ENCODE results near the gene SLC10A6. TPM values are rescaled to one million over a fixed set of nuclear protein-coding genes. Genes with fewer than 3 reads are reported as not detected.
A peak's percentile ranks its signal among the peaks of the same experiment; 100 is the strongest.

The SLC10A6 gene
- total and polyA plus RNA-seq, 12 donors: 0.11 to 0.96 (median 0.42) TPM; not detected in 3

DNA sequence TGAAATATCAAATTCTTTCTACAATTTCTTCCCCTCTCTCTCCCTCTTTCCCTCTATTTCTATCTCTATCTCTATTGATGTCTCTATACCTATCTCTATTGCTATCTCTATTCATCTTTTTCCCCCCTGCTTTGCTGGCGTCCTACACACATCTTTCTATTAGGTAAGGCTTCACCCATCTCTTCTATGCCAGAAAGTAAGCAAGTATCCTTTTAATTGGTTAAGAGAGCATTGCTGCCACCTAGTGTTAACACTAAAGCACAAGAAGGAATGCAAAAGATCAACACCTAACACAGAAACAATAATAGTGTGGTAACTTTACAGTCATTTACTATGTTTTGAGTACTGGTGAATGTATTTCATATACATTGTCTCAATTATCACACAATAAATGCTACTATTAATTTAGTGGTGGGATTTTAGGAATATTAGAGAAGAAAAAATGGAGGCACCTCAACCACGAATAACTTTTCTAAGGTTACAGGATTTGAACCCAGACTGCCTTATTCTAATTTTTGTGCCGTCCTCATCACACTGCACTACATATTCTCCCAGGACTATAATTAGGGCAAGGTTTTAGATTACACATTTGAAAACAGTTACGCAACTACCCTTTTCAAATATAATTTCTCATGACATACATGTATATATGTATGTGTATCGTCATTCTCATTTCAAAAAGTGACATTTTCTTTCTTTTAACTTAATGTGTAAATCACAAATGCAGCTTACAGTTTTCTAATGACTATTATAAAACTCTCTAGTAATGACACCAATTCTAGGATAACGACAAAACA is 46.7 kb upstream of the SLC10A6 start:
- Histone ChIP-seq H3K4me3 (no peak overlapping the region), H3K27me3 (no peaks in the 10 kb centered on the region), H3K9me3 (replicated peaks in 1 of 3) (no peaks in the 10 kb centered on the region), H3K4me1 (replicated peaks in 1 of 2) (peaks cover 3 to 15% of the 10 kb centered on the region in 2 donors), H3K27ac (peak overlapping the region in 1 of 5 donors; percentile 14), H3K36me3 (replicated peaks in 1 of 2) (no peaks in the 10 kb centered on the region)
- peak in 4 of 7 donors; percentile 21 to 42 (median 25) for DNase-seq
- 66 to 71% (median 68%) methylated on average over 6 of the region's 6 CpGs for WGBS, 4 donors
- intact Hi-C loops (cut with DNase I): no loop called here
- no peak for TF ChIP-seq POLR2A (IDR thresholded peaks at IDR 0.05)
- TF ChIP-seq, protein P1, sequence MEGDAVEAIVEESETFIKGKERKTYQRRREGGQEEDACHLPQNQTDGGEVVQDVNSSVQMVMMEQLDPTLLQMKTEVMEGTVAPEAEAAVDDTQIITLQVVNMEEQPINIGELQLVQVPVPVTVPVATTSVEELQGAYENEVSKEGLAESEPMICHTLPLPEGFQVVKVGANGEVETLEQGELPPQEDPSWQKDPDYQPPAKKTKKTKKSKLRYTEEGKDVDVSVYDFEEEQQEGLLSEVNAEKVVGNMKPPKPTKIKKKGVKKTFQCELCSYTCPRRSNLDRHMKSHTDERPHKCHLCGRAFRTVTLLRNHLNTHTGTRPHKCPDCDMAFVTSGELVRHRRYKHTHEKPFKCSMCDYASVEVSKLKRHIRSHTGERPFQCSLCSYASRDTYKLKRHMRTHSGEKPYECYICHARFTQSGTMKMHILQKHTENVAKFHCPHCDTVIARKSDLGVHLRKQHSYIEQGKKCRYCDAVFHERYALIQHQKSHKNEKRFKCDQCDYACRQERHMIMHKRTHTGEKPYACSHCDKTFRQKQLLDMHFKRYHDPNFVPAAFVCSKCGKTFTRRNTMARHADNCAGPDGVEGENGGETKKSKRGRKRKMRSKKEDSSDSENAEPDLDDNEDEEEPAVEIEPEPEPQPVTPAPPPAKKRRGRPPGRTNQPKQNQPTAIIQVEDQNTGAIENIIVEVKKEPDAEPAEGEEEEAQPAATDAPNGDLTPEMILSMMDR (IDR thresholded peaks at IDR 0.05): peak; percentile 61 to 88 (median 78)

DNA sequence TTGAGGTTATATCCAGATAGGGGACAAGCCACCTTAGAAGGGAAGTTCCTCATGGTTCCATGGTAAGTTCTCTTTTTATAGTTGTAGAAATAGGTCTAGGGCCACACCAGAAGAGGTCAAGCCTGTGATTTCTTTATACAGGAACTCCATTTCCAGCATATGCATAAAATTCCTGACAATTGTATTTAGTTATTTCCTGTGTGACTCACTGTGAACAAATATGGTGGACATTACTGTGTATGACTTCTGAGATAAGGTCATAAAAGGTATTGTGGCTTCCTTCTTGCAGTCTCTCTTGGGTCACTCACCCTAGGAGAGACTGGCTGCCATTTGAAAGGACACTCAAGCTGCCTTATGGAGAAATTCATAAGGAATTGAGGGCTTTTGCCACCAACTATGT is 45.3 kb upstream of the SLC10A6 start:
- H3K4me1 ChIP-seq (replicated peaks in 1 of 2): peaks cover 3 to 15% of the 10 kb centered on the region in 2 donors
- intact Hi-C loops (cut with DNase I): loop anchor here in 1 of 2 donors (5.0 kb wide), 1 partner anchor 397 kb away; no protein-coding TSS in a partner anchor
- no peak for DNase-seq
- no peak for TF ChIP-seq POLR2A (IDR thresholded peaks at IDR 0.05)
- TF ChIP-seq, protein P1 (IDR thresholded peaks at IDR 0.05): no peak
- H3K9me3 ChIP-seq (replicated peaks in 1 of 3): no peaks in the 10 kb centered on the region
- H3K36me3 ChIP-seq (replicated peaks in 1 of 2): no peaks in the 10 kb centered on the region
- no peaks in the 10 kb centered on the region for H3K27me3 ChIP-seq
- no peak overlapping the region for H3K4me3 ChIP-seq
- no peak overlapping the region for H3K27ac ChIP-seq

DNA sequence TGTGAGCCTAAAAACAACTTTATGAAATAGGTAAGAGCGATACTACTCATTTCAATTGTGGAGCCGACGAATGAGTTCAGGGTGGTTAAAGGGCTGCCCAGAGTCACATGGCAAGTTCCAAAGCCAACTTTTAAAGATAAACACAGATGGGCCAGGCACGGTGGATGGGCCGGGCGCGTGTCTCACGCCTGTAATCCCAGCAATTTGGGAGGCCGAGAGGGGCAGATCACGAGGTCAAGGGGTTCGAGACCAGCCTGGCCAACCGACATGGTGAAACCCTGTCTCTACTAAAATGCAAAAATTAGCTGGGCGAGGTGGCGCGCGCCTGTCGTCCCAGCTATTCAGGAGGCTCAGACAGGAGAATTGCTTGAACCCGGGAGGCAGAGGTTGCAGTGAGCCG is 44.0 kb upstream of the SLC10A6 start:
- intact Hi-C loops (cut with DNase I): loop anchor here (2.0 to 5.0 kb wide), 2 partner anchors 394 to 396 kb away; no protein-coding TSS in a partner anchor
- no peak for DNase-seq
- no peak overlapping the region for H3K4me3 ChIP-seq
- TF ChIP-seq, protein P1 (IDR thresholded peaks at IDR 0.05): no peak
- no peak for TF ChIP-seq POLR2A (IDR thresholded peaks at IDR 0.05)
- no peaks in the 10 kb centered on the region for H3K27me3 ChIP-seq
- no peak overlapping the region for H3K27ac ChIP-seq
- no peaks in the 10 kb centered on the region for H3K9me3 ChIP-seq (replicated peaks in 1 of 3)
- 90 to 95% (median 93%) methylated on average over 19 of the region's 19 CpGs for WGBS, 4 donors
- H3K4me1 ChIP-seq (replicated peaks in 1 of 2): peaks cover 3 to 15% of the 10 kb centered on the region in 2 donors
- H3K36me3 ChIP-seq (replicated peaks in 1 of 2): no peaks in the 10 kb centered on the region

DNA sequence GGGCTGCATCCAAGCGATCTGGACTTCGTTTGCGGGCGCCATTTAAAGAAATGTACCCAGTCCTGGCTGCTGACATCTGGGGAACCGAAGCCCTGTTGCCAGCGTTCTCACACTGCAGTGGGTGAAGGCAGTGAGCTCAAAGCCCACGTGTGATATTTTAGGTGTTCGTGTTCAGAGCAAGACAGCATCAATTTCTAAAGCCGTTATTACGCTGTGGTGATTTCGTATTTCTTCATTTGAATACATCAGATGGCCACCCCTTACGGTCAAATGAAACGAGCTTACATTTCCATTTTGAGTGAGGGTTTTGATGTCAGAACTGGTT is 43.4 kb upstream of the SLC10A6 start:
- H3K4me1 ChIP-seq (replicated peaks in 1 of 2): peaks cover 3 to 15% of the 10 kb centered on the region in 2 donors
- H3K27ac ChIP-seq: peak overlapping the region in 3 of 5 donors; percentile 54 to 76 (median 74)
- no peaks in the 10 kb centered on the region for H3K36me3 ChIP-seq (replicated peaks in 1 of 2)
- intact Hi-C loops (cut with DNase I): loop anchor here (2.0 to 5.0 kb wide), 2 partner anchors 394 to 395 kb away; no protein-coding TSS in a partner anchor
- DNase-seq: no peak
- H3K4me3 ChIP-seq: peak overlapping the region in 3 of 4 donors; percentile 73 to 95 (median 86)
- WGBS, 4 donors: 12 to 18% (median 12%) methylated on average over 12 to 13 of the region's 13 CpGs
- H3K9me3 ChIP-seq (replicated peaks in 1 of 3): no peaks in the 10 kb centered on the region
- TF ChIP-seq, protein P1 (IDR thresholded peaks at IDR 0.05): no peak
- no peak for TF ChIP-seq POLR2A (IDR thresholded peaks at IDR 0.05)
- H3K27me3 ChIP-seq: no peaks in the 10 kb centered on the region

Data from adrenal gland (tissue), 12 donors.